ENCODE data around the gene QSOX2.

GRCh38 chr9:136242918-136243525, 2.6 kb downstream of the QSOX2 start:
- TF ChIP-seq CTCF (conservative IDR thresholded peaks at IDR 0.05): no peak
- no peak for TF ChIP-seq EZH2 (IDR thresholded peaks at IDR 0.05; ENCODE audit: low read depth)
